PC-3 (cell line): ENCODE data around the gene KAZN.

Experiments
- EZH2 ChIP-seq: fragments of 300-600 bp; sonication (generic); IDR thresholded peaks from one replicate; pipeline ENCODE4 v1.6.1; 2017; ENCODE audit warnings: antibody characterized with exemption, mild to moderate bottlenecking, low read length; ENCODE audit not compliant: unreplicated experiment
- EZH2phosphoT487 ChIP-seq: fragments of 300-600 bp; sonication (generic); IDR thresholded peaks from 2 replicates; pipeline ENCODE4 v1.6.1; 2018; ENCODE audit warnings: mild to moderate bottlenecking, antibody characterized with exemption, low read length, borderline replicate concordance
- TF ChIP-seq, protein P1 (sequence below): fragments of 300-600 bp; sonication (generic); conservative IDR thresholded peaks from 2 replicates; pipeline ENCODE4 v1.5.1; 2017; ENCODE audit warnings: antibody characterized with exemption, low read depth, mild to moderate bottlenecking, low read length

DNA sequence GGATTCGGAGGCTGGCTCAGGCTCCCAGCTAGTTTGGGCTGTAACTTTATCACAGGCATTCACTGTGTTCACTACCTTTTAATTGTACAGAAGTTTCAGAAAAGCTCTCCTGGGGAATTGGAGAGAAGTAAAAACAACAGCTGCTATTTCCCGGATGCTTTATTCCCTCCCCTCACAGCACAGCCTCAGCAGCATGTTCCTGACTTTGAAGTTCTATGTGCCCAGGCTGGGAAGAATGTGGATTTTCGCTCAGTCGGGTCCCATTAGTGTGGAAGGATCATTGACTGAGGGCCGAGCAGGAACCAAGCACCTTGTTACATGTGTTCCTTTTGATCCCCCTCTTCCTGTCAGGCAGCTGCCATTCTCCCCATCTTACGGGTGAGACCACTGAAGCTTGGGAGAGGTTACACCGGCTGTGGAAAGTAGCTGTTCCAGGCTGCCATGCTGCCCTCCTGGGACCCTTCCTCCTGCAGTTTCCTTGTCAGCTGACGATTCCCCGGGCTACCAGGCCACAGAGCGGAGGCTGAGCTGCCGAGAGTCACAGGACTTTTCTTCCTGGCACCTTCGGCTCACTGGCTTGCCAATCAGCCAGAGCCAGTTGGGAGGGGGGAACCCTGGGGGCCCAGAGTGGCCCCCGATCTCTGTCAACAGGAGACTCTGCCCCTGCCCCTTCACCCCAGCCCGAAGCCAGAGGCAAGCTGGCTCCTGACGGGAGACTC lies 331.9 kb downstream of the KAZN start:
- TF ChIP-seq, protein P1, sequence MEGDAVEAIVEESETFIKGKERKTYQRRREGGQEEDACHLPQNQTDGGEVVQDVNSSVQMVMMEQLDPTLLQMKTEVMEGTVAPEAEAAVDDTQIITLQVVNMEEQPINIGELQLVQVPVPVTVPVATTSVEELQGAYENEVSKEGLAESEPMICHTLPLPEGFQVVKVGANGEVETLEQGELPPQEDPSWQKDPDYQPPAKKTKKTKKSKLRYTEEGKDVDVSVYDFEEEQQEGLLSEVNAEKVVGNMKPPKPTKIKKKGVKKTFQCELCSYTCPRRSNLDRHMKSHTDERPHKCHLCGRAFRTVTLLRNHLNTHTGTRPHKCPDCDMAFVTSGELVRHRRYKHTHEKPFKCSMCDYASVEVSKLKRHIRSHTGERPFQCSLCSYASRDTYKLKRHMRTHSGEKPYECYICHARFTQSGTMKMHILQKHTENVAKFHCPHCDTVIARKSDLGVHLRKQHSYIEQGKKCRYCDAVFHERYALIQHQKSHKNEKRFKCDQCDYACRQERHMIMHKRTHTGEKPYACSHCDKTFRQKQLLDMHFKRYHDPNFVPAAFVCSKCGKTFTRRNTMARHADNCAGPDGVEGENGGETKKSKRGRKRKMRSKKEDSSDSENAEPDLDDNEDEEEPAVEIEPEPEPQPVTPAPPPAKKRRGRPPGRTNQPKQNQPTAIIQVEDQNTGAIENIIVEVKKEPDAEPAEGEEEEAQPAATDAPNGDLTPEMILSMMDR: no peak
- TF ChIP-seq EZH2 (no peak), EZH2phosphoT487 (no peak)
